Posterior vena cava (tissue), 2 donors: ENCODE results near the gene NACAD. TPM values are rescaled to one million over a fixed set of nuclear protein-coding genes. Genes with fewer than 3 reads are reported as not detected.
"Not testable (repeated sequence)": the region's sequence is repeated elsewhere in the genome, so short reads cannot be mapped to it uniquely, and the experiment has no call there.

Experiments
- DNase-seq: peaks from one replicate; pipeline ENCODE4 v3.0.0-alpha.2; 2020; ENCODE audit warnings: low spot score
- intact Hi-C, 2 donors: fragments of 100-400 bp; cut with DNase I; formaldehyde crosslinking; loops; one replicate each; pipeline versions ENCODE4 v1.14.1 to v1.14.2; 2022 to 2023
- total RNA-seq, 2 donors: library from RNA; stranded (reverse); fragmentation: NEBNext Ultra II Directional; extraction: Animal tissue kit (Norgen Biotek cat#: 25700); gene quantifications; one replicate each; pipeline ENCODE4 v1.2.1, GENCODE V29; 2021
- donor health status: DM: yes; HTN: yes; CAD: no.
- donor health status: DM: yes; HTN: yes; CAD: no.

The NACAD gene
- total RNA-seq, 2 donors from 2014 or later: 8.5 to 10.4 TPM

GRCh38 chr7:45048748-45049147, 40.0 kb downstream of the NACAD start:
- DNase-seq: no peak
- intact Hi-C loops: no loop called here

- no peak for DNase-seq
- intact Hi-C loops: no loop called here
Measured at GRCh38 chr7:45044338-45044737, 44.4 kb downstream of the NACAD start.

GRCh38 chr7:45039106-45039505, 49.7 kb downstream of the NACAD start:
- DNase-seq: no peak

GRCh38 chr7:45037876-45038275, 50.9 kb downstream of the NACAD start:
- intact Hi-C loops: no loop called here
- DNase-seq: no peak

More at GRCh38 chr7:45039106-45039505, 49.7 kb downstream of the NACAD start:
- intact Hi-C loops: no loop called here

GRCh38 chr7:45036796-45037195, 52.0 kb downstream of the NACAD start:
- DNase-seq: no peak
- intact Hi-C loops: no loop called here

- no peak for DNase-seq
- intact Hi-C loops: no loop called here
Measured at GRCh38 chr7:45036317-45036716, 52.5 kb downstream of the NACAD start.

- intact Hi-C loops: no loop called here
- no peak for DNase-seq
Measured at GRCh38 chr7:45035893-45036292, 52.9 kb downstream of the NACAD start.

- intact Hi-C loops: no loop called here
- no peak for DNase-seq
Measured at GRCh38 chr7:45035371-45035770, 53.4 kb downstream of the NACAD start.

- intact Hi-C loops, DNase-seq: not testable (repeated sequence)
Measured at GRCh38 chr7:45034710-45035109, 54.1 kb downstream of the NACAD start.

- DNase-seq: no peak
- intact Hi-C loops: no loop called here
Measured at GRCh38 chr7:45033931-45034290, 54.9 kb downstream of the NACAD start.

GRCh38 chr7:45033261-45033930, 55.4 kb downstream of the NACAD start:
- intact Hi-C loops: no loop called here
- no peak for DNase-seq

- intact Hi-C loops: no loop called here
- DNase-seq: no peak
Measured at GRCh38 chr7:45032421-45032820, 56.3 kb downstream of the NACAD start.

- DNase-seq: no peak
- intact Hi-C loops: no loop called here
Measured at GRCh38 chr7:45031829-45032228, 56.9 kb downstream of the NACAD start.

Other genes with a start within 250 kb of the NACAD start
- 100 to 1,000 TPM; 122 to 127 TPM for gene H2AZ2, start 240.9 kb downstream of the NACAD start, total RNA-seq
- 10 to 100 TPM; 27.7 to 42.5 TPM for gene PURB, start 203.4 kb downstream of the NACAD start, total RNA-seq
- gene MYO1G, start 110.0 kb downstream of the NACAD start, total RNA-seq: 1 to 10 TPM; 4.9 to 6.3 TPM
- gene CCM2, start 88.8 kb downstream of the NACAD start, total RNA-seq: 10 to 100 TPM; 31.8 to 36.9 TPM
- gene TBRG4, start 22.7 kb upstream of the NACAD start, total RNA-seq: 10 to 100 TPM; 32.5 to 35.1 TPM
- 10 to 100 TPM; 45.5 to 54.1 TPM for gene RAMP3, start 68.8 kb upstream of the NACAD start, total RNA-seq